Dedifferentiated amniotic fluid mesenchymal stem cell (primary cell): ENCODE results near the gene CRHR2.
A peak's percentile ranks its signal among the peaks of the same experiment; 100 is the strongest.

ENCODE experiments used
- DNase-seq: peaks from one replicate; pipeline ENCODE4 v3.0.0-alpha.2; 2016; ENCODE audit errors: extremely low spot score

The CRHR2 gene

DNA sequence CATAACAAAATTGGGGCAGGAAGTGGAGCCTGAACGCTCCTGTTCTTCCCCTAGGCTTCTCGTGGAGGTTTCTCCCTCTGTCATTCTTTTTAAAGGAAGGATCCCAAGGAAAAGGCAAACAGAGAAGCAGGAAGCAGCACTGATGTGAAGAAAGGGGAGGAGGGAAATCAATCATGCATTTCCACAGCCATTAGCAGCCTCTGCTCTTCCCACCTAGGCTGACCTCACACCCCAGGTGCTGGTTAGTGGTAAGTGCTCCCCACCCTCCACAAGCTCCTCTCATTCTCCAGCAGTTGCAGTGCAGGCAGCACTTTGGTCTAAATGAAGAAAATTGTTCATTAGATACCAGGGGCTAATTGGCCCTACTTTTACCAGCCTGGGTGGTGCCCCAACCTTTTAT, 2.6 kb downstream of the CRHR2 start:
- DNase-seq: no peak

- no peak for DNase-seq
Observed at GRCh38 chr7:30678805-30679204, 3.5 kb downstream of the CRHR2 start.

- DNase-seq: no peak
Observed at GRCh38 chr7:30674876-30675275, 7.4 kb downstream of the CRHR2 start.

DNA sequence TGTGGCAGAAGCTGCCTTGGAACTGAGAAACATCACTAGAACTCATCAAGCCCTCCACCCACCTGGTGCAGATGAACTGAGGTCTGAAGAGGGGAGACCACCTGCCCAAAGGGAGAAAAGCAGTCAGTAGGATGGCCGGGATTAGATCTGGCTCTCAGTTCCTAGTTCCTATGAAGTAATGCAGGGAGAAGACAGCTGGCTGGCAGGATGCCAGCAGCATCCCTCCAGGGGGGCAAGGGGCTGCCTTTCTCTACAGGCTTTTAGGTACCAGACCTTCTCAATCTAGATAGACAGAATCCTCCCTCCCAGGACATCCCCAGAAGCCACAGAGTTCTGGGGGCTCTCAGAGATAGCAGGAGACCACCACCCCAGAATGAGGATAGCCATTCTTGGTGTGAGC, 7.8 kb downstream of the CRHR2 start:
- no peak for DNase-seq

DNA sequence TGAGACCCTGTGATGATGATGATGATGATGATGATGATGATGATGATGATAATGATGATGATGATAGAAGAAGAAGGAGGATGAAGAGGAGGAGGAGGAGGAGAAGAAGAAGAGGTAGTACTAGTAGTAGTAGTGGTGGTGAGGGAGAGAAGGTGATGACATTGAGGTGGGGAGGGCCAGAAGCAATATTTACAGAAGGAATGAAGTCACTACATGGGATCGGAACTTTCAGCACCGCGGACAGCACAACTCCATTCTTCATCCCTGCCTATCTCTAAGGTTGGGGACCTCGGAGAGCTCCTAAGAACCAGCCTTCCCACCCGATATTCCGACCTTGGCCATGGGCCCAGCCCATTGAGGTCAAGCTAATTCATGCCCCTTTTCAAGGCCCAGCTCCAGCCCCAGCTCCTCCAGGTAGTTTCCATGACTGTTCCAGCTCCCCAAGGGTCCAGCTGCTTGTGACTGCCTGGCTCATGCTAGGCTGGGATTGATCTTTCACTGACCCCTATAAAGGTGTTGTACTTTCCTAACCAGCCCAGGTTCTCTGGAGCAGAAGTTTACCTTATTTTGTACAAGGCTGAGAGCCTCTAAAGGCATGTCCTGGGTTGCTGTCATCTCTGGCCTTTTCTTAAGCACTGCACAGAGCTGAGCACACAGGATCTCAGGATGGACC, 10.3 kb downstream of the CRHR2 start:
- peak; percentile 38 for DNase-seq

- no peak for DNase-seq
Observed at GRCh38 chr7:30668102-30668501, 14.2 kb downstream of the CRHR2 start.

DNA sequence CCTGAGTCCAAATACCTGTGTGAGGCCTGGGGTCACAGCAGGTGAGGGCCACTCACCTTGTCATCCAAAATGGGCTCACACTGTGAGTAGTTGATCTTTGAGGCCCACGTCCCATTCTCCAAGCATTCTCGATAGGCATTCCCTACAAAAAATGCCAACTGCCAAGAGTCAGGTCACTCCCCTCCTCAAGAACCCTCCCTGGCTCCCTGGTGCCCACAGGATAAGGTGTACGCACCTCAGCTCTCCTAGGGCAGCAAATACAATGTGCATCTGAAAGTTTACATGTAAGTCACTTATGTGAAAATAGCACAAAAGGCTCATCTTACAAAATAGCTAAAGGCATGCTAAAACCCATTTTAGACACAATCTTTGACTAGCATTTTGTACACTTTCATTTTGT, 15.1 kb downstream of the CRHR2 start:
- DNase-seq: no peak

GRCh38 chr7:30665449-30665848, 16.8 kb downstream of the CRHR2 start:
- DNase-seq: no peak

GRCh38 chr7:30665043-30665442, 17.2 kb downstream of the CRHR2 start:
- DNase-seq: no peak

- DNase-seq: no peak
Observed at GRCh38 chr7:30664184-30664885, 17.9 kb downstream of the CRHR2 start.

DNA sequence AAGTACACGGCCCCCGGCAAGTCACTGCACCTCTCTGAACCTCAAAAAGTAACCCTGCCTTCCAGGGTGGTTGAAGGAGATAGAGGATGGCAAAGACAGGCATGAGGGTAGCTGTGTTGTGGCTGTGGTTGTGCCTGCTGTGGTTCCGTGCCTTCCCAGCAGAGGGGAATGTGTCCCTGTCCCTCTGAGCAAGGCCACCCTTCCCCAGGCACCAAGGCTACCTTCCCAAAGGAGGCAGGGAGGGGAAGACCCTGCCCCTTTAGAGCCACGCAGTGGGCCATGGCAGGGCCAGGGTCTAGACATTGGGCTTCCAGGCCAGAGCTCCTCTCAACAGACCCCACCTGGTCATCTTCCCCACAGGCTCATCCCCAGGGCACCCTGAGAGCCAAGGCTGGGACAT, 18.8 kb downstream of the CRHR2 start:
- no peak for DNase-seq

DNA sequence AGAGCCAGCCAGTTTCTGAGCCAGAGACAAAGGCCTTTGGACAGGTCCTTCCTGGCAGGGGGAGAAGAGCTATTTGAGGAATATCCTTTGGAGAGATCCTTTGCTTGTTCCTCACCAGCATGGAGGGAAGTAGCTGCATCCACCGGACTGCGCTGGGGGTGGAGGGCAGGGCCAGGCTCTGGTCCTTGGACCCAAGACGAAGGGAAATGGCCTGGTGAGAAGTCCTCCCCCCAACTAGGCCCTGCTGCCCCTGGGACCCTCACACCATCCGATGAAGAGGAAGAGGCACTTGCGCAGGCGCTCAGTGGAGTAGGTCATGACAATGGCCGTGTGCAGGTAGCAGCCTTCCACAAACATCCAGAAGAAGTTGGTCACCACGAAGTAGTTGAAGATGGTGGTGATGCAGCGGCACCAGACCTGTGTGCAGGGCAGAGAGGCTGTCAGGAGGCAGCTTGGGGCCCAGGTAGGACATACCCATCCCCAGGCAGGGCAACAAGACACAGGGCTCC, 19.8 kb downstream of the CRHR2 start:
- no peak for DNase-seq

DNA sequence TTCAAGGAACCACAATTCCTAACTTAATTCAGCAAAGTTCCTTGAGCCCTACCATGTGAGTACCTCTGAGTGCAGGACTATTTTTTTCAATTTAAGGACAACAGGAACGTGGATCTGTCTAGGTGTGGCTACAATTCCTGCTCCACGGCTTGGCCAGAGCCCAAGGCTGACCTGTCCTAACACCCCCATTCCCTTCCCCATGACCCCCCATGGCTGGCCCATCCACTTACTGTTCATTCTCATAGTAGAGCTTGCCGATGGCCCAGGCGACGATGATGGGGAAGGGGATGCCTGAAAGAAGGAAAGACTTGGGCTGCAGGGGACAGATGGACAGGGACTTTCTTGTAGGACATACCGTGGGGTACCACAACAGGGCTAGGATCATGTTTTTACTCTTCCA, 20.3 kb downstream of the CRHR2 start:
- no peak for DNase-seq

GRCh38 chr7:30660331-30661255, 21.7 kb downstream of the CRHR2 start:
- no peak for DNase-seq

DNA sequence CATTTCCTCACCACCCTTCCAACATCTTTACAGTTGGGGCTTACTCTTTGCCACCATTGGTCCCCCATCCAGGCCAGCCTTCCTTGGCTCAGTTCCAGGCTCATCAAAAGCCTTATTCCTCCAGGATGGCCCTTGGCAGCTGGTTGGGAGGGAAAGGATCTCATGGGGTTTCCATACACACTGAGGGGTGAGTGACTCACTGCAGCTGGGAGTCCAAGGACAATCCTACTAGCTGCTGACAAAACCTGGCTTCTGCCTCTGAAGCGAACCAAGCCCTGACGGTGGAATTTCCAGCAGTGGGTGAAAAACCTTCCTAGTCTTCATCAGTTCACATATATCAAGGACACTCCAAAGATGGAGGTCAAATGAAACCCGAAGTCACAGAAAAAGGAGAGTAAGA, 22.9 kb downstream of the CRHR2 start:
- DNase-seq: no peak

DNA sequence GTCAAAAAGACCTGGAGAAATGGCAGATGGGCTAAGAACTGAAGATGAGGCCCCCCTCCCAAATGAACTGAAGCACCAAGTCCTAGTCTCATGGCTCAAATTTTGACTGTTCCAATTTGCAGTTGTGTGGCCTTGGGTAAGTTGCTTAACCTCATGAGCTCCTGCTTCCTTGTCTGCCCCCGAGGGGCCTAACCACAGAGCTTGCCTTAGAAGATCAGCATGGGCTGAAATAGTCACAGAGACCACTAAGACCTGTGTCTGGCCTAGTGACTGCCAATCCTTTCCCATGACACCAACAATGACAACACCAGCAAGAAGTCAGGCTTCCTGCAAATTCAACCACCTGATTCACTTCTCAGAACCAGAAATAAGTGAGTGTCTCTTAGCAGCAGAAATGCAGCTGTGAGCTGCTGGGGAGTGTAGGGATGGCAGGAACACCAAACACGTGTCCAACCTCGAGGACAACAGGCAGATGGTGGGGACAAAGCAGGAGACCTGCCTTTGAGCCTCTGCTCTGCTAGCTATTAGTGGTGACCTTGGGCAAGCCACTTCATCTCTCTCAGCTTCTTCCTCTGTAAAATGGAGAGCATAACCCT, 23.7 kb downstream of the CRHR2 start:
- DNase-seq: no peak

GRCh38 chr7:30657131-30657530, 25.1 kb downstream of the CRHR2 start:
- no peak for DNase-seq

- DNase-seq: no peak
Observed at GRCh38 chr7:30656006-30656957, 26.0 kb downstream of the CRHR2 start.

GRCh38 chr7:30655096-30655970, 26.9 kb downstream of the CRHR2 start:
- no peak for DNase-seq
